MM.1S (cell line): ENCODE data around the gene CMTM3.

ENCODE experiments used
- DNase-seq: peaks from one replicate; pipeline ENCODE4 v3.0.0-alpha.2; 2015
- H2AFZ ChIP-seq: fragments of 300-600 bp; sonication (generic); 2 replicates; pipeline ENCODE4 v1.6.0; 2016; ENCODE audit warnings: antibody characterized with exemption, low read length
- H3F3A ChIP-seq: fragments of 300-600 bp; sonication (generic); 2 replicates; pipeline ENCODE4 v1.6.1; 2016; ENCODE audit warnings: mild to moderate bottlenecking, antibody characterized with exemption, low read length, moderate library complexity, mixed read lengths; ENCODE audit not compliant: insufficient read depth
- H3K27ac ChIP-seq: fragments of 300-600 bp; sonication (generic); 2 replicates; pipeline ENCODE4 v1.5.1; 2016; ENCODE audit warnings: mild to moderate bottlenecking, low read length
- H3K27me3 ChIP-seq: fragments of 300-600 bp; sonication (generic); replicated peaks from 2 replicates; pipeline ENCODE4 v1.6.0; 2016; ENCODE audit warnings: low read length; ENCODE audit not compliant: insufficient read depth
- H3K36me3 ChIP-seq: fragments of 300-600 bp; sonication (generic); replicated peaks from 2 replicates; pipeline ENCODE4 v1.6.1; 2016; ENCODE audit warnings: mild to moderate bottlenecking, low read length, mixed read lengths; ENCODE audit not compliant: insufficient read depth
- H3K4me1 ChIP-seq: fragments of 300-600 bp; sonication (generic); 2 replicates; pipeline ENCODE4 v1.6.1; 2016; ENCODE audit warnings: low read length, mixed read lengths
- H3K4me2 ChIP-seq: fragments of 300-600 bp; sonication (generic); 2 replicates; pipeline ENCODE4 v1.6.0; 2016; ENCODE audit warnings: low read depth, low read length
- H3K4me3 ChIP-seq: fragments of 300-600 bp; sonication (generic); 2 replicates; pipeline ENCODE4 v1.5.1; 2016; ENCODE audit warnings: low read length, mixed read lengths
- H3K79me2 ChIP-seq: fragments of 300-600 bp; sonication (generic); 2 replicates; pipeline ENCODE4 v1.6.1; 2016; ENCODE audit warnings: mixed run types, low read length, mixed read lengths
- H3K9ac ChIP-seq: fragments of 300-600 bp; sonication (generic); 2 replicates; pipeline ENCODE4 v1.6.1; 2016; ENCODE audit warnings: low read length, mixed read lengths
- H3K9me2 ChIP-seq: fragments of 300-600 bp; sonication (generic); replicated peaks from 2 replicates; pipeline ENCODE4 v1.6.1; 2016; ENCODE audit warnings: mild to moderate bottlenecking, low read length, mixed read lengths; ENCODE audit not compliant: insufficient read depth
- H3K9me3 ChIP-seq: fragments of 300-600 bp; sonication (generic); replicated peaks from 2 replicates; pipeline ENCODE4 v1.6.1; 2016; ENCODE audit warnings: mild to moderate bottlenecking, low read length, mixed read lengths; ENCODE audit not compliant: insufficient read depth
- H4K20me1 ChIP-seq: fragments of 300-600 bp; sonication (generic); 2 replicates; pipeline ENCODE4 v1.6.1; 2016; ENCODE audit warnings: mild to moderate bottlenecking, low read length, moderate library complexity, mixed read lengths; ENCODE audit not compliant: insufficient read depth
- CTCF ChIP-seq: fragments of 300-600 bp; sonication (generic); IDR thresholded peaks from 2 replicates; pipeline ENCODE4 v1.5.1; 2016; ENCODE audit warnings: antibody characterized with exemption, low read length, mixed read lengths
- EZH2 ChIP-seq: fragments of 300-600 bp; sonication (generic); optimal IDR thresholded peaks from 2 replicates; pipeline ENCODE3; 2017; ENCODE audit warnings: low read depth, mild to moderate bottlenecking, antibody characterized with exemption, low read length, mixed read lengths
- EZH2phosphoT487 ChIP-seq: fragments of 300-600 bp; sonication (generic); IDR thresholded peaks from 2 replicates; pipeline ENCODE4 v1.6.1; 2018; ENCODE audit warnings: antibody characterized with exemption, low read length

CMTM3 gene

DNA sequence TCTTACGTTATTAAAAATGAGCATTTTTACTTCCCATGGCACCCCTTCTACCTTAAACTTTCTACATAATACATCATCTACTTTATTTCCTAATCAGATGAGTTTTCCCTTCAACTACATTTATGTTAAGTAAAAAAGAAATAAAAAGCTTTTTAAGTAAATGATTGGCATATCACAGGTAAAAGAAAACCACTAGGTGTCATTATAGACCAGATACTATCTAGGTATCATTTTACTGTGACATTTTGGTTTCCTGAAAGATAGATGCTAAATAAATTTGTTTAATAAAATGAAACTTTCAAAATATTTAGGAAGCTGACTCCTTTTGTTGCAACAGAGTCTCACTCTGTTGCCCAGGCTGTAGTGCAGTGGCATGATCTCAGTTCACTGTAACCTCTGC, 42.1 kb upstream of the CMTM3 start:
- TF ChIP-seq EZH2 (no peak), CTCF (peak; percentile 20; the same call in 1 of the 2 replicates)
- Histone ChIP-seq H3K36me3 (peaks cover 27% of the 10 kb centered on the region), H3F3A (no peaks in the 10 kb centered on the region), H3K27me3 (no peaks in the 10 kb centered on the region), H3K9ac (no peak overlapping the region), H3K4me3 (no peak overlapping the region), H3K4me2 (no peak overlapping the region), H3K79me2 (peaks cover 87% of the 10 kb centered on the region), H3K9me3 (no peaks in the 10 kb centered on the region), H3K27ac (no peak overlapping the region), H4K20me1 (peaks cover 8% of the 10 kb centered on the region; the same call in 1 of the 2 replicates), H2AFZ (no peak overlapping the region), H3K9me2 (no peaks in the 10 kb centered on the region), H3K4me1 (peaks cover 4% of the 10 kb centered on the region; the same call in 1 of the 2 replicates)
- no peak for DNase-seq

DNA sequence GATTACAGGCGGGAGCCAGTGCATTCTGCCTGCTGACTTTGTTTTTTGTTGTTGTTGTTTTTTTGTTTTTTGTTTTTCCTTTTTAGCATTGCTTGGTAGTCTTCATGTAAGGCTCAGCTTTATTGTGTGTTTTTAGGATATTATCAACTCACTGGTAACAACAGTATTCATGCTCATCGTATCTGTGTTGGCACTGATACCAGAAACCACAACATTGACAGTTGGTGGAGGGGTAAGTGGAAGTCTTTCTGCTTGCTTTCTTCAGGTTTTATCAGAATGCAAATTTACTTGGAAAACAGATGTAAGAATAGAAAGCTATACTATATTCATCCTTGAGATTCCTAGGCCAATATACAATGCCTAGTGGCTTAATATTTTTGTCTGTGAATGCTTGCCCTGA, 41.5 kb upstream of the CMTM3 start:
- H4K20me1 ChIP-seq: peaks cover 6% of the 10 kb centered on the region; the same call in 1 of the 2 replicates
- H3K4me2 ChIP-seq: no peak overlapping the region
- H3K36me3 ChIP-seq: peaks cover 27% of the 10 kb centered on the region
- H3F3A ChIP-seq: no peaks in the 10 kb centered on the region
- no peak overlapping the region for H3K27ac ChIP-seq
- TF ChIP-seq EZH2phosphoT487: no peak
- TF ChIP-seq EZH2: no peak
- no peak for TF ChIP-seq CTCF
- no peaks in the 10 kb centered on the region for H3K27me3 ChIP-seq
- H3K79me2 ChIP-seq: peaks cover 81% of the 10 kb centered on the region
- no peak overlapping the region for H3K9ac ChIP-seq
- no peak overlapping the region for H2AFZ ChIP-seq
- peaks cover 4% of the 10 kb centered on the region; the same call in 1 of the 2 replicates for H3K4me1 ChIP-seq
- no peaks in the 10 kb centered on the region for H3K9me2 ChIP-seq
- no peak overlapping the region for H3K4me3 ChIP-seq
- no peaks in the 10 kb centered on the region for H3K9me3 ChIP-seq
- no peak for DNase-seq

DNA sequence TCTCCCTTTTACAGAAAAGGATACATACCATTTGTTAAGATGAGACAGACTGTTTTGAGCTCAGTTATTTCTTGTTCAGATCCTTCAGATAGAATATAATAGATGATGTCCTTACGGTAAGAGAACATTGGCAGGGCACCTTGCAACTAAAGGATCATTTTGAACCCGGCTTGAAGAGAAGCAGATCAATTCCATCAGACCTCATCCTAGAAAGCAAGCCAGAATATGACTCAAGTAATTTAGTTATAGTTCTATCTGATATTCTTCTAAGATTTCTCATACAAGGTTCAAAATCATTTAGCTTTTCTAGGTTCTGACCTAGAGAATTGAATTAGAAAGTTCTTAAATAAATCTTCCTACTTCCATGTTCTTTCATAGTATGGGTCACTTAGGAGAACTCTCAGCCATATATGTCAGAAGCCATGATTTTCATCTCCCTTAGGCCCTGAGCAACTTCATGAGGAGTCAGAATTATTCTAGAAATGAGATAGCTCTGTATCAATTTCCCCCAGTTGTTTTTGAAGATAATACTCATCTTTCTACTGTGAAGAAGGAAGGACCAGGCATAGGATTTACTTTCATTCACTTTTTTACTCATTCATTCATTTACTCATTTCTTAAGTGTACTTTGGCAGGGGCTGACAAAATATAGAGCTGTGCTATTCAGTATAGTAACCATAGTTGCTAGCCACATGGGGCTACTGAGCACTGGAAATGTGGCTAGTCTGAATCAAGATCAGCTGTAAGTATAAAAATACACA, 40.8 kb upstream of the CMTM3 start:
- Histone ChIP-seq H3K4me3 (no peak overlapping the region), H3F3A (no peaks in the 10 kb centered on the region), H2AFZ (no peak overlapping the region), H3K4me1 (peaks cover 4% of the 10 kb centered on the region; the same call in 1 of the 2 replicates), H3K9me2 (no peaks in the 10 kb centered on the region), H3K9ac (no peak overlapping the region), H3K27ac (no peak overlapping the region), H3K4me2 (no peak overlapping the region), H3K36me3 (peaks cover 19% of the 10 kb centered on the region), H4K20me1 (0 out of 2 replicates have a peak, but pooled peaks cover 2% of the 10 kb centered on the region), H3K79me2 (peaks cover 73% of the 10 kb centered on the region), H3K27me3 (no peaks in the 10 kb centered on the region), H3K9me3 (no peaks in the 10 kb centered on the region)
- DNase-seq: no peak
- no peak for TF ChIP-seq EZH2
- TF ChIP-seq CTCF: no peak
- TF ChIP-seq EZH2phosphoT487: no peak
